Measurements from ENCODE around the gene TFDP2.

Gene TFDP2

DNA sequence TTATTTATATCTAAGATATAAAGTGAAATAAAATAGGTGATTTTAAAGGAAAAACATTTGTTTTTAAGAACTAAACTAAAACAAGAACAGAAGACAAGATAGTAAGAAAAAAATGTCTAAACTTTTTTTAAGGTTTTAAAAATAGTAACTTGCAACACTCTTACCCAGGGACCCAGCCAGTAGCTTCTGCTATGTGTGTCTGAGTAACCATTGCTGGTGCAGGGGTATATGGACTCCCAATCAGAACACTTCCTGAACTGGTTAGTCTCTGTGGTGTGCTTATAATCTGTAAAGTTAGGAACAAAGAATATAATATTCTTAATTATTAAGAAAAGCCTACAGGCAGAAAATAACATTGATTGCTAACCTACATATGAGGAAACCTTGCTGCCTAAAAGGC lies 154.5 kb downstream of the TFDP2 start (continued):
- TF ChIP-seq ZNF26 (tag by site-specific recombination; IDR thresholded peaks at IDR 0.05) = no peak

- TF ChIP-seq ZNF19 (tag by site-specific recombination; IDR thresholded peaks at IDR 0.05; ENCODE audit: low read depth) (no peak), GLIS2 (tag by site-specific recombination; IDR thresholded peaks at IDR 0.05) (no peak), ZNF830 (tag by site-specific recombination; IDR thresholded peaks at IDR 0.05; ENCODE audit: low read depth) (no peak), ZBTB7A (tag by site-specific recombination; IDR thresholded peaks at IDR 0.05; ENCODE audit: low read depth) (no peak), MYNN (tag by site-specific recombination; IDR thresholded peaks at IDR 0.05; ENCODE audit: borderline replicate concordance) (no peak), ZBTB6 (tag by site-specific recombination; IDR thresholded peaks at IDR 0.05) (no peak)
- ChIA-PET CTCF (no interaction called here), POLR2A (no interaction called here)
- H3K9me3 ChIP-seq (ENCODE audit: control insufficient read depth, insufficient read depth, low read depth, low read length) = no peaks in the 10 kb centered on the region
- no peak overlapping the region for H3K27ac ChIP-seq (ENCODE audit: extremely low read depth, low read depth, low read length)
- no peaks in the 10 kb centered on the region for H3K4me1 ChIP-seq (ENCODE audit: control insufficient read depth, insufficient read depth, low read length)
- H3K36me3 ChIP-seq (ENCODE audit: control insufficient read depth in 2 of 2, insufficient read depth in 1 of 2, low read length in 2 of 2) = no peaks in the 10 kb centered on the region; a peak in 1 of 3 replicates
- no peak overlapping the region for H3K4me3 ChIP-seq (ENCODE audit: low read depth, low read length)
These were observed 156.8 kb downstream of the TFDP2 start for GRCh38 chr3:141992512-141992911.

GRCh38 chr3:141986548-141987107 lies 162.7 kb downstream of the TFDP2 start:
- H3K4me1 ChIP-seq (ENCODE audit: control insufficient read depth, insufficient read depth, low read length) = no peaks in the 10 kb centered on the region
- CTCF ChIA-PET = interaction anchor here (0.6 kb wide), 1 partner anchor 994 kb away, joined by 4 read pairs; no protein-coding TSS in a partner anchor
- no peak overlapping the region for H3K4me3 ChIP-seq (ENCODE audit: low read depth, low read length)
- H3K9me3 ChIP-seq (ENCODE audit: control insufficient read depth, insufficient read depth, low read depth, low read length) = no peaks in the 10 kb centered on the region
- H3K36me3 ChIP-seq (ENCODE audit: control insufficient read depth in 2 of 2, insufficient read depth in 1 of 2, low read length in 2 of 2) = no peaks in the 10 kb centered on the region; a peak in 1 of 3 replicates
- POLR2A ChIA-PET = no interaction called here
- H3K27ac ChIP-seq (ENCODE audit: extremely low read depth, low read depth, low read length) = no peak overlapping the region
- TF ChIP-seq ZNF214 (tag by site-specific recombination; IDR thresholded peaks at IDR 0.05; ENCODE audit: borderline replicate concordance) = no peak
- TF ChIP-seq BCL11A (tag by site-specific recombination; IDR thresholded peaks at IDR 0.05; ENCODE audit: low read depth) = no peak
- TF ChIP-seq, protein P1, sequence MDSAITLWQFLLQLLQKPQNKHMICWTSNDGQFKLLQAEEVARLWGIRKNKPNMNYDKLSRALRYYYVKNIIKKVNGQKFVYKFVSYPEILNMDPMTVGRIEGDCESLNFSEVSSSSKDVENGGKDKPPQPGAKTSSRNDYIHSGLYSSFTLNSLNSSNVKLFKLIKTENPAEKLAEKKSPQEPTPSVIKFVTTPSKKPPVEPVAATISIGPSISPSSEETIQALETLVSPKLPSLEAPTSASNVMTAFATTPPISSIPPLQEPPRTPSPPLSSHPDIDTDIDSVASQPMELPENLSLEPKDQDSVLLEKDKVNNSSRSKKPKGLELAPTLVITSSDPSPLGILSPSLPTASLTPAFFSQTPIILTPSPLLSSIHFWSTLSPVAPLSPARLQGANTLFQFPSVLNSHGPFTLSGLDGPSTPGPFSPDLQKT (IDR thresholded peaks at IDR 0.05; ENCODE audit: borderline replicate concordance, low read depth, low read length) = no peak
- TF ChIP-seq ZNF114 (tag by site-specific recombination; IDR thresholded peaks at IDR 0.05) = no peak
- no peak for TF ChIP-seq ZNF830 (tag by site-specific recombination; IDR thresholded peaks at IDR 0.05; ENCODE audit: low read depth)
- TF ChIP-seq ZBTB1 (tag by site-specific recombination; IDR thresholded peaks at IDR 0.05) = no peak
- TF ChIP-seq SALL2 (tag by site-specific recombination; IDR thresholded peaks at IDR 0.05; ENCODE audit: borderline replicate concordance) = no peak
- no peak for TF ChIP-seq ZNF280C (tag by site-specific recombination; IDR thresholded peaks at IDR 0.05)
- no peak for TF ChIP-seq ZNF624 (tag by site-specific recombination; IDR thresholded peaks at IDR 0.05)
- no peak for TF ChIP-seq ZSCAN16 (tag by site-specific recombination; IDR thresholded peaks at IDR 0.05)
- TF ChIP-seq, protein P2, sequence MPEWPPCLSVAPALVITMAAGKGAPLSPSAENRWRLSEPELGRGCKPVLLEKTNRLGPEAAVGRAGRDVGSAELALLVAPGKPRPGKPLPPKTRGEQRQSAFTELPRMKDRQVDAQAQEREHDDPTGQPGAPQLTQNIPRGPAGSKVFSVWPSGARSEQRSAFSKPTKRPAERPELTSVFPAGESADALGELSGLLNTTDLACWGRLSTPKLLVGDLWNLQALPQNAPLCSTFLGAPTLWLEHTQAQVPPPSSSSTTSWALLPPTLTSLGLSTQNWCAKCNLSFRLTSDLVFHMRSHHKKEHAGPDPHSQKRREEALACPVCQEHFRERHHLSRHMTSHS (tag by site-specific recombination; IDR thresholded peaks at IDR 0.05) = no peak
- TF ChIP-seq ZBTB8A (tag by site-specific recombination; IDR thresholded peaks at IDR 0.05) = no peak
- no peak for TF ChIP-seq ZNF555 (tag by site-specific recombination; conservative IDR thresholded peaks at IDR 0.05)
- no peak for TF ChIP-seq ZNF501 (tag by site-specific recombination; IDR thresholded peaks at IDR 0.05)
- no peak for TF ChIP-seq BCL6B (tag by site-specific recombination; IDR thresholded peaks at IDR 0.05)
- no peak for TF ChIP-seq GLI2 (tag by site-specific recombination; IDR thresholded peaks at IDR 0.05; ENCODE audit: borderline replicate concordance, low read depth)
